Measurements from ENCODE around the gene MXRA7. TPM values are rescaled to one million over a fixed set of nuclear protein-coding genes. Genes with fewer than 3 reads are reported as not detected.

The MXRA7 gene, protein sequence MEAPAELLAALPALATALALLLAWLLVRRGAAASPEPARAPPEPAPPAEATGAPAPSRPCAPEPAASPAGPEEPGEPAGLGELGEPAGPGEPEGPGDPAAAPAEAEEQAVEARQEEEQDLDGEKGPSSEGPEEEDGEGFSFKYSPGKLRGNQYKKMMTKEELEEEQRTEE
- polyA plus RNA-seq (2012; ENCODE audit: low read depth, missing spikeins) = 0.42 TPM

- no peak for TF ChIP-seq SPI1 (IDR thresholded peaks at IDR 0.05; ENCODE audit: low read depth, low read length)
- no peak for TF ChIP-seq POLR2AphosphoS5 (IDR thresholded peaks at IDR 0.05; ENCODE audit: low read depth, low read length)
- no peak for TF ChIP-seq PAX5 (IDR thresholded peaks at IDR 0.05; ENCODE audit: insufficient read depth, low read length, severe bottlenecking)
- TF ChIP-seq POU2F2 (IDR thresholded peaks at IDR 0.05; ENCODE audit: low read depth, low read length) = no peak
- TF ChIP-seq TAF1 (IDR thresholded peaks at IDR 0.05; ENCODE audit: low read depth, low read length) = no peak
- no peak for TF ChIP-seq POLR2A (IDR thresholded peaks at IDR 0.05; ENCODE audit: low read depth, low read length)
- FAIRE-seq (no peak), DNase-seq (ENCODE audit: insufficient read length, low spot score) (peak; percentile 58)
Observed at GRCh38 chr17:76710863-76711611, at the start of gene MXRA7. Gene MXRA7, minus strand, starts transcription at chr17:76710965. Its CDS starts 19 bp downstream, at chr17:76710946.

- DNase-seq (ENCODE audit: insufficient read length, low spot score) (no peak), FAIRE-seq (no peak)
- TF ChIP-seq POU2F2 (IDR thresholded peaks at IDR 0.05; ENCODE audit: low read depth, low read length) (no peak), PAX5 (IDR thresholded peaks at IDR 0.05; ENCODE audit: insufficient read depth, low read length, severe bottlenecking) (no peak), TAF1 (IDR thresholded peaks at IDR 0.05; ENCODE audit: low read depth, low read length) (no peak), POLR2A (IDR thresholded peaks at IDR 0.05; ENCODE audit: low read depth, low read length) (no peak), SPI1 (IDR thresholded peaks at IDR 0.05; ENCODE audit: low read depth, low read length) (no peak), POLR2AphosphoS5 (IDR thresholded peaks at IDR 0.05; ENCODE audit: low read depth, low read length) (no peak)
Observed at GRCh38 chr17:76758570-76758969, 47.8 kb upstream of the MXRA7 start.

DNA sequence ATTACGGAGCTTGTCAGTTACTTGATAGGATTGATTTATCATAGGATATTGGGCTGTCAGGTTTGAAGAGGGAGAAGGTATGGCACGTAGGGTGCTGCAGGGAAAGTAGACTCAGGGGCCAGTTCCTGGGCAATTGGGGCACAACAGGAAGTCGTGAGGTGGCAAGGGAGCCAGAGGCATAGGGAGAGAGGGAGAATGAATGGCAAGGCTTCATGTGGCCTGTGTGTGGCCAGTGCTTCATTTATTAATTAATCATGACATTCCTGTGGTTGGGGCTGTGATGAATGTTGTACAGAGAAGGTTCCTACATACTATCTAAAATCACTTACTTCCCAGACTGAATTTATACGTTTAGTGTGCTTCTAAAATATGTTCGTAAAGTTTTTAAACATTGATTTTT lies 46.5 kb upstream of the MXRA7 start:
- DNase-seq (ENCODE audit: insufficient read length, low spot score) = no peak
- FAIRE-seq = no peak
- TF ChIP-seq TAF1 (IDR thresholded peaks at IDR 0.05; ENCODE audit: low read depth, low read length) (no peak), POLR2A (IDR thresholded peaks at IDR 0.05; ENCODE audit: low read depth, low read length) (no peak), POLR2AphosphoS5 (IDR thresholded peaks at IDR 0.05; ENCODE audit: low read depth, low read length) (no peak), PAX5 (IDR thresholded peaks at IDR 0.05; ENCODE audit: insufficient read depth, low read length, severe bottlenecking) (no peak), POU2F2 (IDR thresholded peaks at IDR 0.05; ENCODE audit: low read depth, low read length) (no peak), SPI1 (IDR thresholded peaks at IDR 0.05; ENCODE audit: low read depth, low read length) (no peak)

DNA sequence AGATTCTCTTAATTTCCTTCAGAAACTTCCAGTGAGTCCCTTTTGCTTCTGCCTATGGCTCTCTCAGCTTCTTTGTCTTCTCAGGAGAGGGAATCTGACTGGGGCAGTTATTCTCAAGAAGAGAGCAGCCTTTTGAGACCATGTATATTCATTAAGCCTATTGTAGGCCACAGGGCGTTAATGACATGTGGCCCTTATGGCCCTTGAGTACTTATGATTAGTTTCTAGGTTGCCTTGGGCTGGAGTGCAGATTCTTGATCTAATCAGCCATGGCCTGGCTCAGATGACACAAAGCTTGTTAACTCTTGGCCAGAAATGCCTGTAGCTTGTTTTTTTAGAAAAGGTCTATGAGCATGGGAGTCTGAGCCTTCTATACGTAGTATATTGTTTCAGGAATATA lies 44.5 kb upstream of the MXRA7 start:
- no peak for DNase-seq (ENCODE audit: insufficient read length, low spot score)
- no peak for TF ChIP-seq PAX5 (IDR thresholded peaks at IDR 0.05; ENCODE audit: insufficient read depth, low read length, severe bottlenecking)
- TF ChIP-seq SPI1 (IDR thresholded peaks at IDR 0.05; ENCODE audit: low read depth, low read length) = no peak
- no peak for TF ChIP-seq POLR2A (IDR thresholded peaks at IDR 0.05; ENCODE audit: low read depth, low read length)
- TF ChIP-seq POU2F2 (IDR thresholded peaks at IDR 0.05; ENCODE audit: low read depth, low read length) = no peak
- TF ChIP-seq TAF1 (IDR thresholded peaks at IDR 0.05; ENCODE audit: low read depth, low read length) = no peak
- no peak for TF ChIP-seq POLR2AphosphoS5 (IDR thresholded peaks at IDR 0.05; ENCODE audit: low read depth, low read length)
- no peak for FAIRE-seq

DNA sequence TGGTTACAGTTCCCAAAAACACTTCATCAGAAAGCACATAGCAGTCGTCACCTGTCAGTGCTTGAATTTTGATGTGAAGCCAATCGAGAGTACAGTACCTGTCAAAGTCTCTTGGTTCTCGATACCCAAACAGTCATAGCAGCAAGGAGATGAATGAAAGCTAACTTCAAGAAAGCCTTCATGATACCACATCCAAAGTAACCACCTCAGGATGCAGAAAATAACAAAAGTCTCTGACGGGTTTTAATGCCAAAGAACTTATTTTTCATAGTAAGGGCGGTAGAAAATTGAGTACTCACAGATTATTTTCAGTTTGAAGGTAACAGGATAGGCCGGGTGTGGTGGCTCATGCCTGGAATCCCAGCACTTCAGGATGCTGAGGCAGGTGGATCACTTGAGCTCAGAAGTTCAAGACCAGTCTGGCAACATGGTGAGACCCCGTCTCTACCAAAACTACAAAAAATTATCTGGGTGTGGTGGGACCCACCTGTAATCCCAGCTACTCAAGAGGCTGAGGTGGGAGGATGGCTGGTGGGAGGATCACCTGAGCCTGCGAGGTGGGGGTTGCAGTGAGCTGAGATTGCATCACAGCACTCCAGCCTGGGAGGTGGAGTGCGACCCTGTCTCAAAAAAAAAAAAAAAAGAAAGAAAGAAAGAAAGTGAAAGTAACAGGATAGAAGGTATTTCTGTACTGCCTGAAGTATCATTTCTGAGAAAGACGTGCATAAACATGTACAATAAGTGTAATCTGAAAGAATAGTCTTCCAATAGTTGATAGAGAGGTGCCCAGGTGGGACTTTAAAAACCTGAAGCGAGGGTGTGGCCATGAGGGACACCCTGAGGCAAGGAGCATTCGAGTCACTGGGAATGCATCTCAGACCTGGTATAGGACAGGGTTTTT lies 42.5 kb upstream of the MXRA7 start:
- FAIRE-seq (peak; percentile 20), DNase-seq (ENCODE audit: insufficient read length, low spot score) (no peak)
- TF ChIP-seq PAX5 (IDR thresholded peaks at IDR 0.05; ENCODE audit: insufficient read depth, low read length, severe bottlenecking) (no peak), POLR2A (IDR thresholded peaks at IDR 0.05; ENCODE audit: low read depth, low read length) (no peak), SPI1 (IDR thresholded peaks at IDR 0.05; ENCODE audit: low read depth, low read length) (no peak), POU2F2 (IDR thresholded peaks at IDR 0.05; ENCODE audit: low read depth, low read length) (no peak), POLR2AphosphoS5 (IDR thresholded peaks at IDR 0.05; ENCODE audit: low read depth, low read length) (no peak)

DNA sequence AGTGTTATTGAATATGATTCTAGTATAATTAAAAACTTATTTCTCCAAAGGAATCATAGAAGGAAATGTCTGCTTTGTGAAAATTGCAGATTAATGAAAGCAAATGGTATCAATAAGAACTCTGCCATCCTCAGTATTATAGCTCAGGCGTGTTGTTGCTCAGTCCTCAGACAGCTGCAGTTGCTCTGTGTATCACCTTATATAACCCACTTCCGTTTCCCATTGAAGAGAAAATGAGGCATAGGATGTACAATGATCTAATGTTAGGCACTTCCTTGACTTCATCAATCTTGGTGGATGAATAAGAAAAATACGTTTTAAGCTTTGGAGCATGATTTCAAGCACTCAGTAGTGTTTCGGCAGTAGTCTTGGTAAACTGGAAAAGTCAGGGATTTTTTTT lies 41.2 kb upstream of the MXRA7 start:
- TF ChIP-seq POLR2AphosphoS5 (IDR thresholded peaks at IDR 0.05; ENCODE audit: low read depth, low read length) = no peak
- no peak for TF ChIP-seq SPI1 (IDR thresholded peaks at IDR 0.05; ENCODE audit: low read depth, low read length)
- no peak for TF ChIP-seq PAX5 (IDR thresholded peaks at IDR 0.05; ENCODE audit: insufficient read depth, low read length, severe bottlenecking)
- no peak for TF ChIP-seq POLR2A (IDR thresholded peaks at IDR 0.05; ENCODE audit: low read depth, low read length)
- no peak for TF ChIP-seq TAF1 (IDR thresholded peaks at IDR 0.05; ENCODE audit: low read depth, low read length)
- FAIRE-seq = no peak
- no peak for DNase-seq (ENCODE audit: insufficient read length, low spot score)

DNA sequence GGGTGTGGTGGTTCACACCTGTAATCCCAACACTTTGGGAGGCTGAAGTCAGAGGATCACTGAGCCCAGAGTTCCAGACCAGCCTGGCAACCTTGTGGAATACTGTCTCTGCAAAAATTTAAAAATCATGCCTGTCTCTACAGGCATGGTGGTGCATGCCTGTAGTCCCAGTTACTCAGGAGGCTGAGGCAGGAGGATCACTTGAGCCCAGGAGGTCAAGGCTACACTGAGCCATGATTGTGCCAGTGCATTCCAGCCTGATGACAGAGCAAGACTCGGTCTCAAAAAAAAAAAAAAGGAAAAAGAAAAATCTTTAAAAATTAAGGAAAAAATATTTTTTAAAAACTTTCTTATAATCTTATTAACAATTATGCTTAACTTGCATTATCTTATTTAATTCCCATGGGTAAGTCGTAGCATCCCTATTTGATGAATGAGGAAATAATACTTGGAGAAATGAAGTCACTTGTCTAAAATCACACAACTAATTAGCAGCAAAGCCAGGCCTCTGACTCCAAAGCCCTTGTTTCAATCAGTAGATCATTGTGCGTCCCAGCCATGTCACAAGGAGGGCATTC lies 40.7 kb upstream of the MXRA7 start:
- DNase-seq (ENCODE audit: insufficient read length, low spot score) (no peak), FAIRE-seq (no peak)
- no peak for TF ChIP-seq POU2F2 (IDR thresholded peaks at IDR 0.05; ENCODE audit: low read depth, low read length)
- TF ChIP-seq PAX5 (IDR thresholded peaks at IDR 0.05; ENCODE audit: insufficient read depth, low read length, severe bottlenecking) = no peak
- TF ChIP-seq SPI1 (IDR thresholded peaks at IDR 0.05; ENCODE audit: low read depth, low read length) = no peak
- TF ChIP-seq TAF1 (IDR thresholded peaks at IDR 0.05; ENCODE audit: low read depth, low read length) = no peak
- TF ChIP-seq POLR2A (IDR thresholded peaks at IDR 0.05; ENCODE audit: low read depth, low read length) = no peak
- no peak for TF ChIP-seq POLR2AphosphoS5 (IDR thresholded peaks at IDR 0.05; ENCODE audit: low read depth, low read length)

DNA sequence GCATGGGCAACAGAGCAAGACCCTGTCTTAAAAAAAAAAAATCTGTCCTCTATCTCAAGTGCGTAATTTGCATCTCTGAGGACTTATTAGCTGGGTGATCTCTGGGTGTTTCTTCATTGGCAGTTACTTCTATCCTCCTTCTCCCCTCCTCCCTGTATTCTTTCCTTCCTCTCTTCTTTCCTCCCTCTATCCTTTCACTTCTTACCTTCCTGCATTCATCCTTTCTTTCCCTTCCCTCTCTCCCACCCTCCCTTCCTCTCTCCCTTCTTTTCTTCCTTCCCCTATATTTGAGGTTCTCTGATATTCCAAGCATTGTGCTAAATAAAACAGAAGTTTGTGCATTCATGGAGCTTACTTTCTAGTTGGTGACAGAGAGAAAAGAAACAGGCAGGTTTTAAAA lies 37.9 kb upstream of the MXRA7 start:
- TF ChIP-seq POLR2AphosphoS5 (IDR thresholded peaks at IDR 0.05; ENCODE audit: low read depth, low read length) = no peak
- no peak for TF ChIP-seq PAX5 (IDR thresholded peaks at IDR 0.05; ENCODE audit: insufficient read depth, low read length, severe bottlenecking)
- no peak for TF ChIP-seq SPI1 (IDR thresholded peaks at IDR 0.05; ENCODE audit: low read depth, low read length)
- no peak for TF ChIP-seq POU2F2 (IDR thresholded peaks at IDR 0.05; ENCODE audit: low read depth, low read length)
- no peak for TF ChIP-seq TAF1 (IDR thresholded peaks at IDR 0.05; ENCODE audit: low read depth, low read length)
- TF ChIP-seq POLR2A (IDR thresholded peaks at IDR 0.05; ENCODE audit: low read depth, low read length) = no peak
- FAIRE-seq (no peak), DNase-seq (ENCODE audit: insufficient read length, low spot score) (no peak)

All from GM12891 (cell line).